HuH-7 (cell line): Measurements from ENCODE around the gene SARS2.
"Not testable (repeated sequence)": the region's sequence is repeated elsewhere in the genome, so short reads cannot be mapped to it uniquely, and the experiment has no call there.

Experiments
- DNase-seq: peaks from one replicate; pipeline ENCODE4 v3.0.0; 2011; ENCODE audit warnings: low spot score

Gene SARS2

GRCh38 chr19:38946229-38947010, 15.9 kb upstream of the SARS2 start:
- no peak for DNase-seq

GRCh38 chr19:38945562-38946228, 15.1 kb upstream of the SARS2 start:
- DNase-seq, result no peak

GRCh38 chr19:38944981-38945506, 14.5 kb upstream of the SARS2 start:
- DNase-seq, result no peak

GRCh38 chr19:38942471-38943181, 12.1 kb upstream of the SARS2 start:
- no peak for DNase-seq

- no peak for DNase-seq
These were observed 11.4 kb upstream of the SARS2 start for GRCh38 chr19:38941979-38942378.

- not testable (repeated sequence) for DNase-seq
These were observed 10.9 kb upstream of the SARS2 start for GRCh38 chr19:38941466-38941865.

- no peak for DNase-seq
These were observed 9.4 kb upstream of the SARS2 start for GRCh38 chr19:38939957-38940356.

GRCh38 chr19:38933544-38933943, 3.0 kb upstream of the SARS2 start:
- peak; percentile 3 for DNase-seq

GRCh38 chr19:38932425-38933179, 2.0 kb upstream of the SARS2 start:
- DNase-seq, result peak; percentile 56

- no peak for DNase-seq
These were observed 894 bp upstream of the SARS2 start for GRCh38 chr19:38931521-38931793.

- peak; percentile 100 for DNase-seq
These were observed 385 bp upstream of the SARS2 start, which contains the start of gene MRPS12 for GRCh38 chr19:38930776-38931520. MRPS12 (plus strand) TSS chr19:38930944; CDS start chr19:38931295, 351 bp downstream.

GRCh38 chr19:38928391-38929001, 2.1 kb downstream of the SARS2 start:
- DNase-seq, result no peak

GRCh38 chr19:38924388-38924787, 6.2 kb downstream of the SARS2 start:
- no peak for DNase-seq

GRCh38 chr19:38922482-38922881, 8.1 kb downstream of the SARS2 start:
- DNase-seq, result no peak

GRCh38 chr19:38921420-38922274, 8.9 kb downstream of the SARS2 start:
- DNase-seq, result no peak

GRCh38 chr19:38920602-38921419, 9.8 kb downstream of the SARS2 start:
- peak; percentile 3 for DNase-seq

GRCh38 chr19:38919837-38920601, 10.5 kb downstream of the SARS2 start:
- peak; percentile 1 for DNase-seq

GRCh38 chr19:38918526-38918925, 12.0 kb downstream of the SARS2 start:
- DNase-seq, result no peak
